KMS-11 (cell line): ENCODE results near the gene SELP.
"Not testable (repeated sequence)": the region's sequence is repeated elsewhere in the genome, so short reads cannot be mapped to it uniquely, and the experiment has no call there.

Source experiments
- H2AFZ ChIP-seq: fragments of 200-600 bp; sonication (generic); 2 replicates; pipeline ENCODE4 v1.6.1; 2016; ENCODE audit warnings: antibody characterized with exemption, mixed run types, low read depth
- H3K27ac ChIP-seq: fragments of 200-600 bp; sonication (generic); 2 replicates; pipeline ENCODE4 v1.6.1; 2016; ENCODE audit warnings: mild to moderate bottlenecking, mixed run types
- H3K27me3 ChIP-seq: fragments of 200-600 bp; sonication (generic); 2 replicates; pipeline ENCODE4 v1.6.1; 2017; ENCODE audit warnings: mild to moderate bottlenecking, low read depth, mixed run types, moderate library complexity; ENCODE audit not compliant: insufficient read depth
- H3K36me3 ChIP-seq: fragments of 200-600 bp; sonication (generic); 2 replicates; pipeline ENCODE4 v1.6.1; 2017; ENCODE audit warnings: mild to moderate bottlenecking, mixed run types; ENCODE audit not compliant: insufficient read depth
- H3K4me1 ChIP-seq: fragments of 200-600 bp; sonication (generic); 2 replicates; pipeline ENCODE4 v1.6.1; 2016; ENCODE audit warnings: mild to moderate bottlenecking, low read depth, mixed run types; ENCODE audit not compliant: poor library complexity, severe bottlenecking
- H3K4me2 ChIP-seq: fragments of 200-600 bp; sonication (generic); 2 replicates; pipeline ENCODE4 v1.7.0; 2016; ENCODE audit warnings: mild to moderate bottlenecking, mixed run types
- H3K4me3 ChIP-seq: fragments of 200-600 bp; sonication (generic); IDR thresholded peaks from 2 replicates; pipeline ENCODE4 v1.6.1; 2017; ENCODE audit warnings: low read depth, low read length, mixed read lengths; ENCODE audit not compliant: insufficient read depth
- H3K79me2 ChIP-seq: fragments of 200-600 bp; sonication (generic); 2 replicates; pipeline ENCODE4 v1.6.1; 2016; ENCODE audit warnings: low read depth, mixed run types; ENCODE audit not compliant: insufficient read depth
- H3K9ac ChIP-seq: fragments of 200-600 bp; sonication (generic); 2 replicates; pipeline ENCODE4 v1.6.1; 2016; ENCODE audit warnings: mild to moderate bottlenecking, mixed run types
- H4K20me1 ChIP-seq: fragments of 200-600 bp; sonication (generic); 2 replicates; pipeline ENCODE4 v1.6.1; 2016; ENCODE audit warnings: mild to moderate bottlenecking, mixed run types; ENCODE audit not compliant: insufficient read depth
- TF ChIP-seq, protein P1 (sequence below): fragments of 200-600 bp; sonication (generic); conservative IDR thresholded peaks from 2 replicates; pipeline ENCODE4 v1.6.1; 2017; ENCODE audit warnings: low read depth, mild to moderate bottlenecking, antibody characterized with exemption, low read length, moderate library complexity, mixed read lengths

SELP gene

DNA sequence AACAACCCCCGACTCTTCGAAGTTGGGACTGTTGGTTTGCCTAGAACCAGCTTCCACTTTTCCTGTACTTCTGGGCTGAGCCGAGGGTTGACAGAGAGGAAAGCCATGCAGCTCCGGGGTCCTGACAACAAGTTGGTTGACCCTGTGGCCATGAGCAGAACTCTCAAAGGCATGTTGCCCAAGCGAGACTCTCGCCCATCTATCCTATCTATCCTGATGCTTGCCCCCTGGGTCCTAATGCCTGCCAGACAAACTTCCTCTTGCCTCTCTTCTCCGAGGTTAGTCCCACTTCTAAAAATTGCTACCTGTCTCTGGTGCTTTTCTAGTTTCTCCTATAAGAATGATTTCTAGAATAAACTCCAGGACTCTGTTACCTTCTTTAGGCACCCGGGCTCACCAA is 32.8 kb upstream of the SELP start:
- H3K4me2 ChIP-seq, H2AFZ ChIP-seq, H3K79me2 ChIP-seq, H3K9ac ChIP-seq, H3K27me3 ChIP-seq, H4K20me1 ChIP-seq, H3K4me1 ChIP-seq, H3K36me3 ChIP-seq, H3K4me3 ChIP-seq, H3K27ac ChIP-seq: not testable (repeated sequence)

DNA sequence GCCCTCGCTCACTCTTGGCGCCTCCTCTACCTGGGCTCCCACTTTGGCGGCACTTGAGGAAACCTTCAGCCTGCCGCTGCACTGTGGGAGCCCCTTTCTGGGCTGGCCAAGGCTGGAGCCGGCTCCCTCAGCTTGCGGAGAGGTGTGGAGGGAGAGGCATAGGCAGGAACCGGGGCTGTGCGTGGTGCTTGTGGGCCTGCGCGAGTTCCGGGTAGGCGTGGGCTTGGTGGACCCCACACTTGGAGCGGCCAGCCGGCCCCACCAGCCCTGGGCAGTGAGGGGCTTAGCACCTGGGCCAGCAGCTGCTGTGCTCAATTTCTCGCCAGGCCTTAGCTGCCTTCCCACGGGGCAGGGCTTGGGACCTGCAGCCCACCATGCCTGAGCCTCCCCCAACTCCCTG is 31.1 kb upstream of the SELP start:
- H3K4me1 ChIP-seq, H2AFZ ChIP-seq, H3K4me3 ChIP-seq, H3K79me2 ChIP-seq, H3K27ac ChIP-seq, H3K36me3 ChIP-seq, H3K9ac ChIP-seq, H4K20me1 ChIP-seq, H3K4me2 ChIP-seq, H3K27me3 ChIP-seq: not testable (repeated sequence)

DNA sequence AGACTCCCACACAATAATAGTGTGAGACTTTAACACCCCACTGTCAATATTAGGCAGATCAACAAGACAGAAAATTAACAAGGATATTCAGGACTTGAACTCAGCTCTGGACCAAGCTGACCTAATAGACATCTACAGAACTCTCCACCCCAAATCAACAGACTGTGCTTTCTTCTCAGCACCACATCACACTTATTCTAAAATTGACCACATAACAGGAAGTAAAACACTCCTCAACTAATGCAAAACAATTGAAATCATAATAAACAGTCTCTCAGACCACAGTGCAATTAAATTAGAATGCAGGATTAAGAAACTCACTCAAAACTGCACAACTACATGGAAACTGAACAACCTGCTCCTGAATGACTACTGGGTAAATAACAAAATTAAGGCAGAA is 28.9 kb upstream of the SELP start:
- not testable (repeated sequence) for H3K27ac ChIP-seq, H3K4me2 ChIP-seq, H2AFZ ChIP-seq, H3K4me1 ChIP-seq, H3K36me3 ChIP-seq, H3K9ac ChIP-seq, H4K20me1 ChIP-seq, H3K27me3 ChIP-seq, H3K79me2 ChIP-seq, H3K4me3 ChIP-seq

DNA sequence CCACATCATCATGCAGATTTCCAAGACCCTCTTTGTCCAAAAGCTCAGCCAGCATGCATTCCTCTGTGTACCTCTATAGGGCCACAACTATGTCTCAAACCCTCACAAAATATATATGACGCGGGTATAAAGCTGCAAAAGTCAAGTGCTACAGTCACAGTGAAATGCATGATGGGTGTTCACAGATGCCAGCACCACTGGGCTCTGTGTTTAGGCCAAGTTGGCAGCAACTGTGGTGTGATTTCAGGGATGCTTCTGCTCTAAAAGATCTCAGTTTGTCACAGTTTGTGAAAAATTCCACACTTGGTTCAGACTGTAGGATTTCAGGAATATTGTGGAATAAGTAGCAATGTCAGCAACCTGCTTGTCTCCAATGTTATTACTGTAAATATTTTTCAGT is 23.9 kb upstream of the SELP start:
- H2AFZ ChIP-seq: no peak overlapping the region
- no peaks in the 10 kb centered on the region for H3K36me3 ChIP-seq
- no peaks in the 10 kb centered on the region for H3K27me3 ChIP-seq
- no peaks in the 10 kb centered on the region for H3K79me2 ChIP-seq
- no peak overlapping the region for H3K4me2 ChIP-seq
- TF ChIP-seq, protein P1, sequence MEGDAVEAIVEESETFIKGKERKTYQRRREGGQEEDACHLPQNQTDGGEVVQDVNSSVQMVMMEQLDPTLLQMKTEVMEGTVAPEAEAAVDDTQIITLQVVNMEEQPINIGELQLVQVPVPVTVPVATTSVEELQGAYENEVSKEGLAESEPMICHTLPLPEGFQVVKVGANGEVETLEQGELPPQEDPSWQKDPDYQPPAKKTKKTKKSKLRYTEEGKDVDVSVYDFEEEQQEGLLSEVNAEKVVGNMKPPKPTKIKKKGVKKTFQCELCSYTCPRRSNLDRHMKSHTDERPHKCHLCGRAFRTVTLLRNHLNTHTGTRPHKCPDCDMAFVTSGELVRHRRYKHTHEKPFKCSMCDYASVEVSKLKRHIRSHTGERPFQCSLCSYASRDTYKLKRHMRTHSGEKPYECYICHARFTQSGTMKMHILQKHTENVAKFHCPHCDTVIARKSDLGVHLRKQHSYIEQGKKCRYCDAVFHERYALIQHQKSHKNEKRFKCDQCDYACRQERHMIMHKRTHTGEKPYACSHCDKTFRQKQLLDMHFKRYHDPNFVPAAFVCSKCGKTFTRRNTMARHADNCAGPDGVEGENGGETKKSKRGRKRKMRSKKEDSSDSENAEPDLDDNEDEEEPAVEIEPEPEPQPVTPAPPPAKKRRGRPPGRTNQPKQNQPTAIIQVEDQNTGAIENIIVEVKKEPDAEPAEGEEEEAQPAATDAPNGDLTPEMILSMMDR: no peak
- no peak overlapping the region for H3K9ac ChIP-seq
- no peaks in the 10 kb centered on the region for H4K20me1 ChIP-seq
- no peak overlapping the region for H3K4me3 ChIP-seq
- no peak overlapping the region for H3K27ac ChIP-seq
- no peaks in the 10 kb centered on the region for H3K4me1 ChIP-seq

DNA sequence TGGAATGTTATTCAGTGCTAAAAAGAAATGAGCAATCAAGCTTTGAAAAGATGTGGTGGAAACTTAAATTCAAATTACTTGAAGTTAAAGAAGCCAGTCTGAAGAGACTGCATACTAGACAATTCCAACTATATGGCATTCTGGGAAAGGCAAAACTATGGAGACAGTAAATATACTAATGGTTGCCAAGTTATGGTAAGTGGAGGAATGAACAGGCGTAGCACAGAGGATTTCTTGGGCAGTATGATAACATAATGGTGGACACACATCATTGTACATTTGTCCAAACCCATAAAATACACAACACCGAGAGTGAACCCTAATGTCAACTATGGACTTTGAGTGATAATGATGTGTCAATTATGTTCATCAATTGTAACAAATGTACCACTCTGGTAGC is 21.1 kb upstream of the SELP start:
- H3K27me3 ChIP-seq: no peaks in the 10 kb centered on the region
- no peaks in the 10 kb centered on the region for H3K36me3 ChIP-seq
- no peak overlapping the region for H2AFZ ChIP-seq
- TF ChIP-seq, protein P1: no peak
- no peaks in the 10 kb centered on the region for H3K79me2 ChIP-seq
- no peak overlapping the region for H3K9ac ChIP-seq
- H3K4me2 ChIP-seq: no peak overlapping the region
- no peaks in the 10 kb centered on the region for H3K4me1 ChIP-seq
- H3K27ac ChIP-seq: no peak overlapping the region
- H4K20me1 ChIP-seq: no peaks in the 10 kb centered on the region
- no peak overlapping the region for H3K4me3 ChIP-seq

DNA sequence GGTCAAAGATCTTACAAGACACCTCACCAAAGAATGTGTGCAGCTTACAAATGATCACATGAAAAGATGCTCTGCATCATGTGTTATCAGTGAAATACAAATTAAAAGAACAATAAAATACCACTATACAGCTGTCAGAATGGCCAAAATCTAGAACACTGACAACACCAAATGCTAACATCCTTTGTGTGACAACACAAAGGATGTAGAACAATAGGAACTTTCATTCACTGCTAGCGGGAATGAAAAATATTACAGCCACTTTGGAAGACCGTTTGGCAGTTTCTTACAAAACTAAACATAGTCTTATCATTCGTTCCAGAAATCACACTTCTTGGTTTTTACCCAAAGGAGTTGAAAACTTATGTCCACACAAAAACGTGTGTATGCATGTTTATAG is 20.6 kb upstream of the SELP start:
- Histone ChIP-seq H3K4me1 (no peaks in the 10 kb centered on the region), H3K79me2 (no peaks in the 10 kb centered on the region), H3K9ac (no peak overlapping the region), H3K4me3 (no peak overlapping the region), H3K36me3 (no peaks in the 10 kb centered on the region), H3K4me2 (no peak overlapping the region), H3K27me3 (no peaks in the 10 kb centered on the region), H3K27ac (no peak overlapping the region), H4K20me1 (no peaks in the 10 kb centered on the region), H2AFZ (no peak overlapping the region)
- TF ChIP-seq, protein P1: no peak
